H1 (cell line): ENCODE data around the gene MEIOB. TPM values are rescaled to one million over a fixed set of nuclear protein-coding genes. Genes with fewer than 3 reads are reported as not detected.

Source experiments
- CTCF ChIA-PET: fragments of 300-600 bp; sonication (Branson Sonifier 250); formaldehyde crosslinking; loops from one replicate; lab custom pipeline; 2021; ENCODE audit not compliant: partially characterized antibody; lab: Charles Lee
- POLR2A ChIA-PET: fragments of 300-600 bp; sonication (Branson Sonifier 250); formaldehyde crosslinking; loops from one replicate; lab custom pipeline; 2021; ENCODE audit warnings: inconsistent platforms; ENCODE audit not compliant: partially characterized antibody; lab: Charles Lee
- DNase-seq, 2 experiments: peaks; one replicate each; pipeline versions ENCODE4 v3.0.0 to v3.0.0-alpha.2; 2010 to 2022; ENCODE audit warnings: low spot score in 2 of 2, low read depth in 1 of 2, mixed read lengths in 1 of 2
- FAIRE-seq: peaks from 2 replicates; lab custom pipeline; 2011; peaks lifted over from hg19 to GRCh38; lab: Jason Lieb, UNC
- H2AFZ ChIP-seq: 2 replicates; pipeline ENCODE4 v1.8.1; 2012; ENCODE audit warnings: low read length, inconsistent platforms
- H2AK5ac ChIP-seq: 2 replicates; pipeline ENCODE4 v1.6.1; 2013; ENCODE audit warnings: low read depth, low read length
- H2BK120ac ChIP-seq: replicated peaks from 2 replicates; pipeline ENCODE3; 2013; ENCODE audit warnings: low read depth, low read length, inconsistent platforms
- H2BK12ac ChIP-seq: 2 replicates; pipeline ENCODE4 v1.6.1; 2013; ENCODE audit warnings: low read depth, low read length
- H2BK15ac ChIP-seq: 2 replicates; pipeline ENCODE4 v1.6.1; 2013; ENCODE audit warnings: low read length
- H2BK20ac ChIP-seq: 2 replicates; pipeline ENCODE4 v1.6.1; 2013; ENCODE audit warnings: low read length
- H2BK5ac ChIP-seq: 2 replicates; pipeline ENCODE4 v1.6.1; 2013; ENCODE audit warnings: low read depth, low read length
- H3K14ac ChIP-seq: 2 replicates; pipeline ENCODE4 v1.6.1; 2013; ENCODE audit warnings: inconsistent platforms; ENCODE audit not compliant: insufficient read length
- H3K18ac ChIP-seq: 2 replicates; pipeline ENCODE4 v1.6.1; 2013; ENCODE audit warnings: low read length; ENCODE audit errors: extremely low read depth
- H3K23ac ChIP-seq: 2 replicates; pipeline ENCODE4 v1.6.1; 2013; ENCODE audit warnings: inconsistent platforms; ENCODE audit not compliant: insufficient read length
- H3K23me2 ChIP-seq: 2 replicates; pipeline ENCODE4 v1.6.1; 2013; ENCODE audit warnings: low read depth, low read length
- H3K27ac ChIP-seq: 2 replicates; pipeline ENCODE4 v1.6.1; 2011; ENCODE audit warnings: low read depth, low read length, inconsistent platforms
- H3K27me3 ChIP-seq, 4 experiments: replicated peaks in 1 of 4; 1 replicate in 1 of 4; 2 replicates in 3 of 4; pipeline versions ENCODE4 v1.6.1 to v1.8.1; 2011 to 2013; ENCODE audit warnings: low read length in 3 of 4, mild to moderate bottlenecking in 3 of 4, inconsistent platforms in 2 of 4, mixed read lengths in 2 of 4, moderate library complexity in 1 of 4; ENCODE audit not compliant: control insufficient read depth in 3 of 4, insufficient read depth in 3 of 4; ENCODE audit errors: extremely low read depth in 1 of 4
- H3K36me3 ChIP-seq, 4 experiments: 2 replicates each; pipeline versions ENCODE4 v1.6.1 to v1.8.1; 2011 to 2013; ENCODE audit warnings: mild to moderate bottlenecking in 4 of 4, low read length in 3 of 4, moderate library complexity in 2 of 4, control low read depth in 1 of 4, inconsistent platforms in 1 of 4; ENCODE audit not compliant: insufficient read depth in 4 of 4, control insufficient read depth in 2 of 4
- H3K4ac ChIP-seq: replicated peaks from 2 replicates; pipeline ENCODE3; 2013; ENCODE audit warnings: low read length, low read depth, mixed read lengths, inconsistent platforms; ENCODE audit not compliant: insufficient read length
- H3K4me1 ChIP-seq, 4 experiments: replicated peaks in 1 of 4; 1 replicate in 1 of 4; 2 replicates in 3 of 4; pipeline versions ENCODE4 v1.6.1 to v1.8.1; 2011 to 2013; ENCODE audit warnings: low read length in 3 of 4, inconsistent platforms in 2 of 4, mixed read lengths in 1 of 4; ENCODE audit not compliant: insufficient read depth in 4 of 4, control insufficient read depth in 3 of 4
- H3K4me2 ChIP-seq, 2 experiments: 2 replicates each; pipeline versions ENCODE4 v1.6.1 to v1.8.1; 2011 to 2013; ENCODE audit warnings: low read depth in 2 of 2, low read length in 2 of 2, control low read depth in 1 of 2, inconsistent platforms in 1 of 2, mild to moderate bottlenecking in 1 of 2; ENCODE audit not compliant: insufficient read depth in 1 of 2
- H3K4me3 ChIP-seq, 4 experiments: fragments of 200-600, 300-600 bp in 1 of 4; sonication (generic), shearing (Covaris generic), sonication (Bioruptor Twin) in 1 of 4; 2 replicates each; pipeline versions ENCODE4 v1.5.1 to v1.8.1; 2011 to 2016; ENCODE audit warnings: low read length in 4 of 4, low read depth in 3 of 4, control low read depth in 2 of 4, inconsistent platforms in 2 of 4, mild to moderate bottlenecking in 2 of 4, mixed read lengths in 1 of 4, moderate library complexity in 1 of 4; ENCODE audit not compliant: insufficient read depth in 2 of 4; ENCODE audit errors: extremely low read depth in 1 of 4
- H3K56ac ChIP-seq: replicated peaks from 2 replicates; pipeline ENCODE3; 2013; ENCODE audit warnings: low read depth, mild to moderate bottlenecking, mixed read lengths, low read length, inconsistent platforms; ENCODE audit not compliant: insufficient read length
- H3K79me1 ChIP-seq: 2 replicates; pipeline ENCODE4 v1.6.1; 2013; ENCODE audit warnings: low read depth, low read length, control low read depth
- H3K79me2 ChIP-seq, 2 experiments: 2 replicates each; pipeline versions ENCODE4 v1.6.1 to v1.8.1; 2012 to 2013; ENCODE audit warnings: low read length in 2 of 2, mild to moderate bottlenecking in 2 of 2, inconsistent platforms in 1 of 2; ENCODE audit not compliant: insufficient read depth in 2 of 2, control insufficient read depth in 1 of 2
- H3K9ac ChIP-seq, 4 experiments: replicated peaks in 1 of 4; 1 replicate in 1 of 4; 2 replicates in 3 of 4; pipeline versions ENCODE4 v1.6.1 to v1.8.1; 2011 to 2013; ENCODE audit warnings: low read depth in 3 of 4, low read length in 3 of 4, control low read depth in 2 of 4, mild to moderate bottlenecking in 2 of 4, moderate library complexity in 2 of 4, inconsistent platforms in 1 of 4; ENCODE audit errors: extremely low read depth in 1 of 4
- H3K9me3 ChIP-seq, 2 experiments: 2 replicates each; pipeline versions ENCODE4 v1.6.1 to v1.8.1; 2012 to 2013; ENCODE audit warnings: mild to moderate bottlenecking in 2 of 2, moderate library complexity in 2 of 2, control low read depth in 1 of 2, inconsistent platforms in 1 of 2, low read depth in 1 of 2, low read length in 1 of 2, mixed read lengths in 1 of 2; ENCODE audit not compliant: insufficient read depth in 2 of 2
- H4K20me1 ChIP-seq, 2 experiments: replicated peaks in 1 of 2; 2 replicates each; pipeline versions ENCODE3 to v1.8.1; 2011 to 2013; ENCODE audit warnings: inconsistent platforms in 2 of 2, low read length in 2 of 2, mild to moderate bottlenecking in 1 of 2; ENCODE audit not compliant: insufficient read depth in 2 of 2, control insufficient read depth in 1 of 2
- H4K5ac ChIP-seq: 2 replicates; pipeline ENCODE4 v1.6.1; 2013; ENCODE audit warnings: low read length, low read depth, mixed read lengths, inconsistent platforms; ENCODE audit not compliant: insufficient read length
- H4K8ac ChIP-seq: 2 replicates; pipeline ENCODE4 v1.8.0; 2013; ENCODE audit warnings: mild to moderate bottlenecking, moderate library complexity, low read length, inconsistent platforms; ENCODE audit not compliant: insufficient read depth; ENCODE audit errors: extremely low read depth
- H4K91ac ChIP-seq: replicated peaks from 2 replicates; pipeline ENCODE3; 2013; ENCODE audit warnings: low read length, mixed read lengths, inconsistent platforms; ENCODE audit not compliant: insufficient read length
- CBX5 ChIP-seq: fragments of 300-800, 300-1000 bp; sonication (generic); IDR thresholded peaks from 2 replicates; pipeline ENCODE4 v1.7.1; 2016; ENCODE audit warnings: antibody characterized with exemption, low read length, low read depth
- CHD2 ChIP-seq: IDR thresholded peaks from 2 replicates; pipeline ENCODE4 v1.6.1; 2012; ENCODE audit warnings: low read length, improper control_type of control experiment
- HDAC2 ChIP-seq, 2 experiments: fragments of 300-600 bp in 1 of 2; sonication (generic) in 1 of 2; IDR thresholded peaks; 2 replicates each; pipeline ENCODE4 v1.6.1; 2011 to 2012; ENCODE audit warnings: low read depth in 2 of 2, low read length in 2 of 2, mild to moderate bottlenecking in 2 of 2, moderate library complexity in 2 of 2, borderline replicate concordance in 1 of 2, inconsistent platforms in 1 of 2
- KDM1A ChIP-seq: fragments of 200-600, 300-600 bp; sonication (generic); IDR thresholded peaks from 2 replicates; pipeline ENCODE4 v1.7.1; 2016; ENCODE audit warnings: mild to moderate bottlenecking, low read length, borderline replicate concordance
- KDM5A ChIP-seq: fragments of 200-600 bp; IDR thresholded peaks from 2 replicates; pipeline ENCODE4 v1.7.1; 2012; ENCODE audit warnings: mild to moderate bottlenecking, low read length, inconsistent platforms, mixed read lengths
- MAX ChIP-seq: IDR thresholded peaks from 2 replicates; pipeline ENCODE4 v1.6.1; 2012; ENCODE audit warnings: inconsistent platforms
- RXRA ChIP-seq: IDR thresholded peaks from 2 replicates; pipeline ENCODE4 v1.6.1; 2011; ENCODE audit warnings: low read depth, mild to moderate bottlenecking, low read length, moderate library complexity; ENCODE audit not compliant: insufficient read depth
- SP2 ChIP-seq: IDR thresholded peaks from 2 replicates; pipeline ENCODE4 v1.6.1; 2012; ENCODE audit warnings: mild to moderate bottlenecking, low read length, inconsistent platforms
- TAF1 ChIP-seq: IDR thresholded peaks from 2 replicates; pipeline ENCODE4 v1.6.1; 2011; ENCODE audit warnings: mild to moderate bottlenecking, low read depth, low read length
- WGBS, 2 experiments: shearing (Covaris generic) in 1 of 2; methylation state at CpG; one replicate each; pipeline versions ENCODE4 v1.1.6 to v1.1.7; 2013 to 2015; ENCODE audit warnings: low lambda C conversion rate in 2 of 2, mixed read lengths in 2 of 2, inconsistent platforms in 1 of 2, low coverage in 1 of 2, missing lambda C conversion rate in 1 of 2; ENCODE audit not compliant: insufficient replicate concordance in 2 of 2, insufficient coverage in 1 of 2, insufficient read length in 1 of 2; ENCODE audit errors: extremely low coverage in 1 of 2, missing lambda C conversion rate in 1 of 2; 5-methylcytosine and 5-hydroxymethylcytosine counted together
- polyA plus RNA-seq, 7 experiments: library from polyadenylated mRNA; depleted of rRNA in 3 of 7; stranded (reverse) in 5 of 7; unstranded in 2 of 7; fragments of >200 nt in 5 of 7; fragments of 200-250 nt in 2 of 7; gene quantifications; 1 replicate in 5 of 7; 2 replicates in 1 of 7; 4 replicates in 1 of 7; pipeline versions ENCODE4 v1.2.1 to v1.2.3, GENCODE V29; 2011 to 2013; ENCODE audit warnings: missing spikeins in 2 of 7, mixed read lengths in 2 of 7
- total RNA-seq: library from RNA; stranded (reverse); fragmentation: NEBNext Ultra II Directional; extraction: Animal tissue kit (Norgen Biotek cat#: 25700); gene quantifications from 2 replicates; pipeline ENCODE4 v1.2.1, GENCODE V29; 2021

The MEIOB gene
- total and polyA plus RNA-seq, 2 of the 8 experiments (the other 6 are each of a cell fraction or from before 2014, with no cell fraction given) = 0.63 to 1.1 TPM

- H3K36me3 ChIP-seq = peaks cover 0 to 9% (median 4%) of the 10 kb centered on the region in 4 experiments; a peak in 4 of 8 replicates
- H3K79me1 ChIP-seq = no peaks in the 10 kb centered on the region
- no peaks in the 10 kb centered on the region for H3K9me3 ChIP-seq
- H2BK15ac ChIP-seq = no peak overlapping the region
- no peak overlapping the region for H4K5ac ChIP-seq
- TF ChIP-seq MAX (no peak), RXRA (no peak), CBX5 (no peak), TAF1 (no peak), KDM1A (no peak), SP2 (no peak), CHD2 (no peak), KDM5A (no peak), HDAC2 (IDR thresholded peaks at IDR 0.05; ENCODE audit: borderline replicate concordance in 1 of 2, low read depth in 2 of 2, low read length in 2 of 2) (no peak)
- CTCF ChIA-PET = interaction anchor here (2.9 kb wide), 1 partner anchor 9 kb away, joined by 10 read pairs; no protein-coding TSS in a partner anchor
- no peaks in the 10 kb centered on the region for H3K23me2 ChIP-seq
- H2BK12ac ChIP-seq = no peak overlapping the region
- H4K91ac ChIP-seq = no peak overlapping the region
- H3K27me3 ChIP-seq = no peaks in the 10 kb centered on the region
- H3K4me2 ChIP-seq = no peak overlapping the region
- no peak overlapping the region for H3K18ac ChIP-seq
- H2BK20ac ChIP-seq = no peak overlapping the region
- H3K56ac ChIP-seq = no peak overlapping the region
- no peak overlapping the region for H3K4ac ChIP-seq
- no peak overlapping the region for H2BK120ac ChIP-seq
- no peak overlapping the region for H2AK5ac ChIP-seq
- POLR2A ChIA-PET = interaction anchor here (0.6 to 0.7 kb wide), 2 partner anchors 113 to 122 kb away, joined by 3 to 4 read pairs; no protein-coding TSS in a partner anchor
- no peak overlapping the region for H3K14ac ChIP-seq
- H2BK5ac ChIP-seq = no peak overlapping the region
- FAIRE-seq (no peak), DNase-seq (no peak)
- H4K20me1 ChIP-seq = peaks cover 3 to 4% of the 10 kb centered on the region in 2 experiments
- H3K27ac ChIP-seq = no peak overlapping the region
- no peak overlapping the region for H2AFZ ChIP-seq
- no peak overlapping the region for H3K9ac ChIP-seq
- no peak overlapping the region for H3K23ac ChIP-seq
- H3K79me2 ChIP-seq = no peaks in the 10 kb centered on the region
- 92% methylated on average over 11 of the region's 11 CpGs; no CpG with 5 or more reads in 1 of the 2 experiments for WGBS, 2 experiments
- no peak overlapping the region for H3K4me3 ChIP-seq
- no peaks in the 10 kb centered on the region for H3K4me1 ChIP-seq
- H4K8ac ChIP-seq = no peak overlapping the region
These were observed 56.5 kb downstream of the MEIOB start for GRCh38 chr16:1815461-1815860.
